ENCODE measurements around the gene SRSF7.

SRSF7 gene

GRCh38 chr2:38745267-38745666 lies 5.9 kb downstream of the SRSF7 start:
- no peak for DNase-seq
- H3K4me1 ChIP-seq: peaks cover 11% of the 10 kb centered on the region
- no peak overlapping the region for H3K4me3 ChIP-seq (ENCODE audit: low read depth, low read length)
- no peaks in the 10 kb centered on the region for H3K27me3 ChIP-seq
- peaks cover 96% of the 10 kb centered on the region for H3K36me3 ChIP-seq
- TF ChIP-seq CTCF (IDR thresholded peaks at IDR 0.05; ENCODE audit: low read depth, low read length): no peak
- no peaks in the 10 kb centered on the region for H3K9me3 ChIP-seq

GRCh38 chr2:38744399-38744780 lies 6.8 kb downstream of the SRSF7 start:
- TF ChIP-seq CTCF (IDR thresholded peaks at IDR 0.05; ENCODE audit: low read depth, low read length): no peak
- DNase-seq: no peak
- Histone ChIP-seq H3K4me3 (ENCODE audit: low read depth, low read length) (no peak overlapping the region), H3K9me3 (no peaks in the 10 kb centered on the region), H3K27me3 (no peaks in the 10 kb centered on the region), H3K4me1 (peaks cover 11% of the 10 kb centered on the region), H3K36me3 (peaks cover 96% of the 10 kb centered on the region)

GRCh38 chr2:38743672-38744398 lies 7.3 kb downstream of the SRSF7 start:
- no peak for DNase-seq
- Histone ChIP-seq H3K27me3 (no peaks in the 10 kb centered on the region), H3K9me3 (no peaks in the 10 kb centered on the region), H3K4me3 (ENCODE audit: low read depth, low read length) (no peak overlapping the region), H3K4me1 (peaks cover 11% of the 10 kb centered on the region), H3K36me3 (peaks cover 96% of the 10 kb centered on the region)
- TF ChIP-seq CTCF (IDR thresholded peaks at IDR 0.05; ENCODE audit: low read depth, low read length): no peak

GRCh38 chr2:38742797-38743559 lies 8.2 kb downstream of the SRSF7 start:
- Histone ChIP-seq H3K36me3 (peaks cover 93% of the 10 kb centered on the region), H3K4me1 (peaks cover 11% of the 10 kb centered on the region), H3K9me3 (no peaks in the 10 kb centered on the region), H3K4me3 (ENCODE audit: low read depth, low read length) (no peak overlapping the region), H3K27me3 (no peaks in the 10 kb centered on the region)
- TF ChIP-seq CTCF (IDR thresholded peaks at IDR 0.05; ENCODE audit: low read depth, low read length): no peak
- DNase-seq: no peak

DNA sequence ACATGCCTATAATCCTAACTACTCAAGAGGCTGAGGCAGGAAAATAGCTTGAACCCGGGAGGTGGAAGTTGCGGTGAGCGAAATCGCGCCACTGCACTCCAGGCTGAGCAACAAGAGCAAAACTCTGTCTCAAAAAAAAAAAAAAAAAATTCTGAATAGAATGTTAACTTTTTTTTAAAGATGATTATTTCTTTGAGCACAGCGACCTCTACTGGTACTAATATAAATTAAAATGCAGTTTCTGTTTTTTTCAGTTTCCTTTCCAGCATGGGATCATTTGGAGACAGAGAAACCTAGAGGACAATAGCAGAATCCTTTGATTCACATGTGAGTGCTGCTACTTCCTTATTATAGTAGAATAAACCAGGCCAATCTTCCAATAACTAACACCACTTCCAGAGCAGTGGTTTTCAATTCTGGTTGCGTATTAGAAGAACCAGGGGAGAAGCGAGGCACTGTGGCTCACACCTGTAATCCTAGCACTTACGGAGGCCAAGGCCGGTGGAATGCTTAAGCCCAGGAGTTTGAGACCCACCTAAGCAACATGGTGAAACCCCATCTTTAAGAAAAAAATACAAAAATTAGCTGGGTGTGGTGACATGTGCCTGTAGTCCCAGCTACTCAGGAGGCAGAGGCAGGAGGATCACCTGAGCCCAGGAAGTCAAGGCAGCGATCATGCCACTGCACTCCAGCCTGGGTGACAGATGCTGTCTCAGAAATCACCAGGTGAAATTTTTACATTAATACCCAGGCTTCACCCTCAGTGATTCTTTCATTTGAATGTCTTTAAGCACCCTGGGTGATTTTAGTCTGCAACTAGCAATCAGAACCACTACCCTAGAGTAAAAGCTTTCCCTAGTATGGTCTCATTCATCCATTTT lies 10.1 kb downstream of the SRSF7 start:
- H3K27me3 ChIP-seq: no peaks in the 10 kb centered on the region
- DNase-seq: no peak
- H3K9me3 ChIP-seq: no peaks in the 10 kb centered on the region
- H3K4me1 ChIP-seq: peaks cover 4% of the 10 kb centered on the region; the same call in 1 of the 2 replicates
- peaks cover 85% of the 10 kb centered on the region for H3K36me3 ChIP-seq
- peak; percentile 40 for TF ChIP-seq CTCF (IDR thresholded peaks at IDR 0.05; ENCODE audit: low read depth, low read length)
- H3K4me3 ChIP-seq (ENCODE audit: low read depth, low read length): no peak overlapping the region
